NCI-H2196 (cell line): Measurements from ENCODE around the gene SMIM12.
"Not testable (repeated sequence)": the region's sequence is repeated elsewhere in the genome, so short reads cannot be mapped to it uniquely, and the experiment has no call there.

Source experiments
- DNase-seq: peaks from one replicate; lab custom pipeline; 2025; ENCODE audit not compliant: unreplicated experiment; lab: John Stamatoyannopoulos, UW

The SMIM12 gene

GRCh38 chr1:34844252-34844634, 15.3 kb downstream of the SMIM12 start:
- DNase-seq, result peak; percentile 17

- no peak for DNase-seq
Measured at GRCh38 chr1:34843392-34844251, 15.9 kb downstream of the SMIM12 start.

- no peak for DNase-seq
Measured at GRCh38 chr1:34842952-34843371, 16.6 kb downstream of the SMIM12 start.

GRCh38 chr1:34842073-34842472, 17.5 kb downstream of the SMIM12 start:
- no peak for DNase-seq

- no peak for DNase-seq
Measured at GRCh38 chr1:34840426-34840825, 19.1 kb downstream of the SMIM12 start.

GRCh38 chr1:34839526-34840305, 19.8 kb downstream of the SMIM12 start:
- DNase-seq, result no peak

GRCh38 chr1:34833711-34834110, 25.8 kb downstream of the SMIM12 start:
- DNase-seq, result no peak

- peak; percentile 13 for DNase-seq
Measured at GRCh38 chr1:34831721-34832246, 27.8 kb downstream of the SMIM12 start.

GRCh38 chr1:34829250-34829649, 30.3 kb downstream of the SMIM12 start:
- DNase-seq, result no peak

- no peak for DNase-seq
Measured at GRCh38 chr1:34828611-34829010, 30.9 kb downstream of the SMIM12 start.

GRCh38 chr1:34827341-34827941, 32.1 kb downstream of the SMIM12 start:
- no peak for DNase-seq

GRCh38 chr1:34825455-34826091, 34.0 kb downstream of the SMIM12 start:
- DNase-seq, result peak; percentile 18

- DNase-seq, result no peak
Measured at GRCh38 chr1:34824817-34825454, 34.6 kb downstream of the SMIM12 start.

- no peak for DNase-seq
Measured at GRCh38 chr1:34822202-34822601, 37.3 kb downstream of the SMIM12 start.

GRCh38 chr1:34818862-34819261, 40.7 kb downstream of the SMIM12 start:
- not testable (repeated sequence) for DNase-seq

- DNase-seq, result no peak
Measured at GRCh38 chr1:34816778-34817177, 42.8 kb downstream of the SMIM12 start.

GRCh38 chr1:34816332-34816731, 43.2 kb downstream of the SMIM12 start:
- DNase-seq, result no peak

GRCh38 chr1:34810781-34811180, 48.8 kb downstream of the SMIM12 start:
- DNase-seq, result not testable (repeated sequence)

- DNase-seq, result no peak
Measured at GRCh38 chr1:34808051-34808810, 51.3 kb downstream of the SMIM12 start.

- DNase-seq, result no peak
Measured at GRCh38 chr1:34806396-34806795, 53.2 kb downstream of the SMIM12 start.
